ENCODE data around the gene GNA14. TPM values are rescaled to one million over a fixed set of nuclear protein-coding genes. Genes with fewer than 3 reads are reported as not detected.

Gene GNA14
- total and polyA plus RNA-seq, 2 of the 8 experiments (the other 6 are each of a cell fraction or from before 2014, with no cell fraction given), result 3.4 to 6.3 TPM

DNA sequence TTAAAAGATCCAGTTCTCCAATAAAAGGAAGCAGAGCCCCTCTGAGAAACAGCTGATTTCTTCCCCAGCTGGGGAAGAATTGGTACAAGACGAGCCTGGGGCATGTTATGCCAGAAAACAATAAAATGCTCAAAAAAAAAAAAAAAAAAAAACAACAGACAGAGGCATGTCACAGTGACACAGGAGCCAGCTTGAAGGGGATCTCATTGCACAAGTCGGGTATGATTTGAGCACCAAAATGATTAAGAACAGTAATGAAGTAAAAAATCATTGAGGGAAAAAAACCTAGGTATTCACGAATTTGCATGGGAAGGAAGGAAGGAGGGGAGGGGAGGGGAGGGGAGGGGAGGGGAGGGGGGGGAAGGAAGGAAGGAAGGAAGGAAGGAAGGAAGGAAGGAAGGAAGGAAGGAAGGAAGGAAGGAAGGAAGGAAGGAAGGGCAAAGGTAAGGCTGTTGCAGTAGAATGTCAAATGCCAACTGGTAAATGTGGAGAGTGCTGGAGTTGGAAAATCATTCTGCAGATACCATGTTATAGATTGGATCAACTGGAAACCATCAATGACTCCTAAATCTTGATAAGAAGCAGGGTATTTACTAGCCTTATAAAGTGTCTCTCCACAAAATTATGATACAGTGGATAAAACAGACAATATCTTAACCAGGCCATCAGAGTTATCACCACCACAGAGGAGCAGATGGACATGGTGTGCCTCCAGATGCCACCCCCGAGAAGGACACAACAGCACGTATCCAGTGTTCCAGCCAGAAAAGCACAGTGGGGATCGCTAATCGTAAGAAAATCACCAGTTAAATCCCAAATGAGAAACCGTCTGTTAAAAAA lies 7.2 kb downstream of the GNA14 start:
- Histone ChIP-seq H3K56ac (replicated peaks; ENCODE audit: insufficient read length, low read depth, low read length) (no peak overlapping the region), H2BK120ac (replicated peaks; ENCODE audit: low read depth, low read length) (no peak overlapping the region), H3K23me2 (ENCODE audit: low read depth, low read length) (no peaks in the 10 kb centered on the region), H3K4me3 (ENCODE audit: extremely low read depth in 1 of 4, insufficient read depth in 2 of 4, low read depth in 3 of 4, low read length in 4 of 4) (no peak overlapping the region), H2BK20ac (ENCODE audit: low read length) (no peak overlapping the region), H3K4ac (replicated peaks; ENCODE audit: insufficient read length, low read depth, low read length) (no peak overlapping the region), H3K4me2 (ENCODE audit: insufficient read depth in 1 of 2, low read depth in 2 of 2, low read length in 2 of 2) (no peak overlapping the region), H2AFZ (ENCODE audit: low read length) (no peak overlapping the region), H3K23ac (ENCODE audit: insufficient read length) (no peak overlapping the region), H3K27me3 (replicated peaks in 1 of 4; ENCODE audit: control insufficient read depth in 3 of 4, extremely low read depth in 1 of 4, insufficient read depth in 3 of 4, low read length in 3 of 4) (0 out of 7 replicates have a peak, but pooled peaks cover 0 to under 1% (median 0%) of the 10 kb centered on the region in 4 experiments), H2BK12ac (ENCODE audit: low read depth, low read length) (no peak overlapping the region), H3K79me1 (ENCODE audit: low read depth, low read length) (no peaks in the 10 kb centered on the region), H3K14ac (ENCODE audit: insufficient read length) (no peak overlapping the region), H2BK15ac (ENCODE audit: low read length) (no peak overlapping the region), H3K4me1 (replicated peaks in 1 of 4; ENCODE audit: control insufficient read depth in 3 of 4, insufficient read depth in 4 of 4, low read length in 3 of 4) (no peaks in the 10 kb centered on the region), H4K91ac (replicated peaks; ENCODE audit: insufficient read length, low read length) (no peak overlapping the region), H3K36me3 (ENCODE audit: control insufficient read depth in 2 of 4, insufficient read depth in 4 of 4, low read length in 3 of 4) (no peaks in the 10 kb centered on the region), H3K9ac (replicated peaks in 1 of 4; ENCODE audit: extremely low read depth in 1 of 4, low read depth in 3 of 4, low read length in 3 of 4) (no peak overlapping the region), H3K18ac (ENCODE audit: extremely low read depth, low read length) (no peak overlapping the region), H4K8ac (ENCODE audit: extremely low read depth, insufficient read depth, low read length) (no peak overlapping the region), H3K79me2 (ENCODE audit: control insufficient read depth in 1 of 2, insufficient read depth in 2 of 2, low read length in 2 of 2) (no peaks in the 10 kb centered on the region), H2BK5ac (ENCODE audit: low read depth, low read length) (no peak overlapping the region), H3K9me3 (ENCODE audit: insufficient read depth in 2 of 2, low read depth in 1 of 2, low read length in 1 of 2) (no peaks in the 10 kb centered on the region), H3K27ac (ENCODE audit: low read depth, low read length) (no peak overlapping the region), H4K20me1 (replicated peaks in 1 of 2; ENCODE audit: control insufficient read depth in 1 of 2, insufficient read depth in 2 of 2, low read length in 2 of 2) (no peaks in the 10 kb centered on the region), H2AK5ac (ENCODE audit: low read depth, low read length) (no peak overlapping the region), H4K5ac (ENCODE audit: insufficient read length, low read depth, low read length) (no peak overlapping the region)
- WGBS, 2 experiments (ENCODE audit: extremely low coverage in 1 of 2, insufficient coverage in 1 of 2, insufficient read length in 1 of 2, insufficient replicate concordance in 2 of 2, low coverage in 1 of 2, low lambda C conversion rate in 2 of 2, missing lambda C conversion rate in 1 of 2), result 87% methylated on average over 7 of the region's 8 CpGs; no CpG with 5 or more reads in 1 of the 2 experiments
- POLR2A ChIA-PET (ENCODE audit: partially characterized antibody), result no interaction called here
- CTCF ChIA-PET (ENCODE audit: partially characterized antibody), result interaction anchor here (1.2 to 5.3 kb wide), 3 partner anchors 8 to 207 kb away, joined by 3 to 21 read pairs (median 4); partner anchors contain the start of gene GNA14
- DNase-seq (ENCODE audit: low read depth in 1 of 2, low spot score in 2 of 2) (no peak), FAIRE-seq (no peak)
- TF ChIP-seq RAD21 (IDR thresholded peaks at IDR 0.05 in 1 of 2, conservative IDR thresholded peaks at IDR 0.05 in 1 of 2; ENCODE audit: low read depth in 2 of 2, low read length in 2 of 2) (no peak), BACH1 (IDR thresholded peaks at IDR 0.05; ENCODE audit: low read length) (no peak), HDAC2 (IDR thresholded peaks at IDR 0.05; ENCODE audit: borderline replicate concordance in 1 of 2, low read depth in 2 of 2, low read length in 2 of 2) (no peak), SP4 (IDR thresholded peaks at IDR 0.05; ENCODE audit: low read length) (no peak), BRCA1 (IDR thresholded peaks at IDR 0.05; ENCODE audit: low read depth, low read length) (no peak), KDM5A (IDR thresholded peaks at IDR 0.05; ENCODE audit: low read length) (no peak), CEBPB (IDR thresholded peaks at IDR 0.05; ENCODE audit: low read depth, low read length) (no peak)
- TF ChIP-seq, protein P1, sequence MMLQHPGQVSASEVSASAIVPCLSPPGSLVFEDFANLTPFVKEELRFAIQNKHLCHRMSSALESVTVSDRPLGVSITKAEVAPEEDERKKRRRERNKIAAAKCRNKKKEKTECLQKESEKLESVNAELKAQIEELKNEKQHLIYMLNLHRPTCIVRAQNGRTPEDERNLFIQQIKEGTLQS (IDR thresholded peaks at IDR 0.05; ENCODE audit: insufficient read depth, low read depth, low read length), result no peak
- TF ChIP-seq, protein P2, sequence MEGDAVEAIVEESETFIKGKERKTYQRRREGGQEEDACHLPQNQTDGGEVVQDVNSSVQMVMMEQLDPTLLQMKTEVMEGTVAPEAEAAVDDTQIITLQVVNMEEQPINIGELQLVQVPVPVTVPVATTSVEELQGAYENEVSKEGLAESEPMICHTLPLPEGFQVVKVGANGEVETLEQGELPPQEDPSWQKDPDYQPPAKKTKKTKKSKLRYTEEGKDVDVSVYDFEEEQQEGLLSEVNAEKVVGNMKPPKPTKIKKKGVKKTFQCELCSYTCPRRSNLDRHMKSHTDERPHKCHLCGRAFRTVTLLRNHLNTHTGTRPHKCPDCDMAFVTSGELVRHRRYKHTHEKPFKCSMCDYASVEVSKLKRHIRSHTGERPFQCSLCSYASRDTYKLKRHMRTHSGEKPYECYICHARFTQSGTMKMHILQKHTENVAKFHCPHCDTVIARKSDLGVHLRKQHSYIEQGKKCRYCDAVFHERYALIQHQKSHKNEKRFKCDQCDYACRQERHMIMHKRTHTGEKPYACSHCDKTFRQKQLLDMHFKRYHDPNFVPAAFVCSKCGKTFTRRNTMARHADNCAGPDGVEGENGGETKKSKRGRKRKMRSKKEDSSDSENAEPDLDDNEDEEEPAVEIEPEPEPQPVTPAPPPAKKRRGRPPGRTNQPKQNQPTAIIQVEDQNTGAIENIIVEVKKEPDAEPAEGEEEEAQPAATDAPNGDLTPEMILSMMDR (IDR thresholded peaks at IDR 0.05; ENCODE audit: control extremely low read depth in 1 of 3, insufficient read depth in 1 of 3, low read depth in 1 of 3, low read length in 3 of 3), result no peak

All from H1 (cell line).